ENCODE data around the gene CHMP3.

DNA sequence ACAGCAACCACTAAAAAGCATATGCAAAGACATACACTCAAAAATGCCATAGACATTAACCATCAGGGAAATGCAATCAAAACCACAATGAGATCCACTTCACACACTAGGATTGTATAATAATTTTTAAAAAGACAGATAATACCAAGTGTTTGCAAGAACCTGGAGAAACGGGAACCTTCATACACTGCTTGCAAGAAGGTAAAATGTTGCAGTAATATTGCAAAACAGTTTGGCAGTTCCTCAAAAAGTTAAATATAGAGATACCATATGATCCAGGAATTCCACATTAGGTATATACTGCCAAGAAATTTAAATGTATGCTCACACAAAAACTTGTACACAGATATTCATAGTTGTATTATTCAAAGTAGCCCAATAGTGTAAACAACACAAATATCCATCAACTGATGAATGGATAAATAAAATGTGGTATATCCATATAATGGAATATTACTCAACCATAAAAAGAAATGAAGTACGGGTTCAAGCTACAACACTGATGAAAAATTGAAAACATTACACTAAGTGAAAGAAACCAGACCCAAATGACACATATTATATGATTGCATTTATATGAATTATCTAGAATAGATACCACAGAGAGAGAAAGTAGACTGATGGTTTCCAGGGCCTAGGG, 14.7 kb upstream of the CHMP3 start:
- TF ChIP-seq, protein P1, sequence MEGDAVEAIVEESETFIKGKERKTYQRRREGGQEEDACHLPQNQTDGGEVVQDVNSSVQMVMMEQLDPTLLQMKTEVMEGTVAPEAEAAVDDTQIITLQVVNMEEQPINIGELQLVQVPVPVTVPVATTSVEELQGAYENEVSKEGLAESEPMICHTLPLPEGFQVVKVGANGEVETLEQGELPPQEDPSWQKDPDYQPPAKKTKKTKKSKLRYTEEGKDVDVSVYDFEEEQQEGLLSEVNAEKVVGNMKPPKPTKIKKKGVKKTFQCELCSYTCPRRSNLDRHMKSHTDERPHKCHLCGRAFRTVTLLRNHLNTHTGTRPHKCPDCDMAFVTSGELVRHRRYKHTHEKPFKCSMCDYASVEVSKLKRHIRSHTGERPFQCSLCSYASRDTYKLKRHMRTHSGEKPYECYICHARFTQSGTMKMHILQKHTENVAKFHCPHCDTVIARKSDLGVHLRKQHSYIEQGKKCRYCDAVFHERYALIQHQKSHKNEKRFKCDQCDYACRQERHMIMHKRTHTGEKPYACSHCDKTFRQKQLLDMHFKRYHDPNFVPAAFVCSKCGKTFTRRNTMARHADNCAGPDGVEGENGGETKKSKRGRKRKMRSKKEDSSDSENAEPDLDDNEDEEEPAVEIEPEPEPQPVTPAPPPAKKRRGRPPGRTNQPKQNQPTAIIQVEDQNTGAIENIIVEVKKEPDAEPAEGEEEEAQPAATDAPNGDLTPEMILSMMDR (conservative IDR thresholded peaks at IDR 0.05; ENCODE audit: low read depth, low read length) = no peak
- no peak for TF ChIP-seq EZH2 (IDR thresholded peaks at IDR 0.05; ENCODE audit: low read length, unreplicated experiment)
- TF ChIP-seq EZH2phosphoT487 (IDR thresholded peaks at IDR 0.05; ENCODE audit: borderline replicate concordance, low read length) = no peak

Data from PC-3 (cell line).